Peyer's patch (tissue), 4 donors: ENCODE measurements around the gene CCDC201. TPM values are rescaled to one million over a fixed set of nuclear protein-coding genes. Genes with fewer than 3 reads are reported as not detected.

Experiments
- DNase-seq, 3 donors: peaks; one replicate each; pipeline ENCODE4 v3.0.0-alpha.2; 2017 to 2019
- H3K27ac ChIP-seq, 4 donors: fragments of 200-600 bp; sonication (generic); one replicate each; pipeline ENCODE4 v1.5.1; 2016 to 2019
- H3K27me3 ChIP-seq, 2 donors: fragments of 200-600 bp; sonication (generic); one replicate each; pipeline ENCODE4 v1.5.1; 2019
- H3K36me3 ChIP-seq, 3 donors: fragments of 200-600 bp; sonication (generic); one replicate each; pipeline ENCODE4 v1.5.1; 2016 to 2019
- H3K4me1 ChIP-seq, 4 donors: fragments of 200-600 bp; sonication (generic); one replicate each; pipeline ENCODE4 v1.5.1; 2016 to 2019
- H3K4me3 ChIP-seq, 4 donors: fragments of 200-600 bp; sonication (generic); 1 replicate in 3 of 4; 2 replicates in 1 of 4; pipeline ENCODE4 v1.5.1; 2016 to 2019; ENCODE audit warnings: mild to moderate bottlenecking in 1 of 4
- H3K9me3 ChIP-seq, 4 donors: fragments of 200-600 bp; sonication (generic); one replicate each; pipeline ENCODE4 v1.5.1; 2016 to 2019; ENCODE audit warnings: mild to moderate bottlenecking in 1 of 4
- CTCF ChIP-seq, 6 experiments: fragments of 450-650 bp in 4 of 6; fragments of 200-600 bp in 2 of 6; sonication (generic) in 1 of 6; IDR thresholded peaks; one replicate each; pipeline ENCODE4 v1.5.1; 2017 to 2019; ENCODE audit warnings: antibody characterized with exemption in 6 of 6, mild to moderate bottlenecking in 3 of 6, moderate library complexity in 1 of 6
- POLR2A ChIP-seq, 2 donors: fragments of 450-650 bp; IDR thresholded peaks; one replicate each; pipeline ENCODE4 v1.5.1; 2017; ENCODE audit warnings: antibody characterized with exemption in 2 of 2, mild to moderate bottlenecking in 2 of 2, moderate library complexity in 2 of 2
- total RNA-seq, 4 donors: library from RNA; depleted of rRNA; stranded (reverse); fragments of >200 nt; gene quantifications; one replicate each; pipeline ENCODE4 v1.1.0, GENCODE V29; 2016

Gene CCDC201
- total RNA-seq, 4 donors from 2014 or later = not detected

GRCh38 chr7:45890125-45890901 lies 17.4 kb upstream of the CCDC201 start:
- Histone ChIP-seq H3K4me1 (peaks cover 0 to 13% (median 0%) of the 10 kb centered on the region in 4 donors), H3K9me3 (no peaks in the 10 kb centered on the region), H3K27ac (no peak overlapping the region), H3K4me3 (no peak overlapping the region), H3K36me3 (no peaks in the 10 kb centered on the region), H3K27me3 (peaks cover 0 to 5% of the 10 kb centered on the region in 2 donors)
- no peak for TF ChIP-seq CTCF (IDR thresholded peaks at IDR 0.05)
- TF ChIP-seq POLR2A (IDR thresholded peaks at IDR 0.05) = no peak
- no peak for DNase-seq

GRCh38 chr7:45889367-45890067 lies 16.6 kb upstream of the CCDC201 start:
- H3K4me1 ChIP-seq = peaks cover 0 to 13% (median 0%) of the 10 kb centered on the region in 4 donors
- H3K27ac ChIP-seq = no peak overlapping the region
- H3K27me3 ChIP-seq = peaks cover 0 to 5% of the 10 kb centered on the region in 2 donors
- no peaks in the 10 kb centered on the region for H3K36me3 ChIP-seq
- no peak for TF ChIP-seq POLR2A (IDR thresholded peaks at IDR 0.05)
- TF ChIP-seq CTCF (IDR thresholded peaks at IDR 0.05) = no peak
- peak overlapping the region in 1 of 4 donors; percentile 35 for H3K4me3 ChIP-seq
- DNase-seq = no peak
- H3K9me3 ChIP-seq = no peaks in the 10 kb centered on the region

GRCh38 chr7:45888993-45889366 lies 16.1 kb upstream of the CCDC201 start:
- H3K4me3 ChIP-seq = peak overlapping the region in 2 of 4 donors; percentile 35 to 36
- H3K27ac ChIP-seq = no peak overlapping the region
- no peaks in the 10 kb centered on the region for H3K36me3 ChIP-seq
- H3K27me3 ChIP-seq = peaks cover 0 to 5% of the 10 kb centered on the region in 2 donors
- no peaks in the 10 kb centered on the region for H3K9me3 ChIP-seq
- DNase-seq = no peak
- H3K4me1 ChIP-seq = peaks cover 0 to 13% (median 0%) of the 10 kb centered on the region in 4 donors
- TF ChIP-seq CTCF (IDR thresholded peaks at IDR 0.05) = no peak
- no peak for TF ChIP-seq POLR2A (IDR thresholded peaks at IDR 0.05)

- H3K4me1 ChIP-seq = peaks cover 0 to 13% (median 0%) of the 10 kb centered on the region in 4 donors
- no peak for DNase-seq
- H3K27ac ChIP-seq = no peak within 1 kb of the TSS
- H3K27me3 ChIP-seq = peaks cover 0 to 5% of the 10 kb centered on the region in 2 donors
- TF ChIP-seq CTCF (IDR thresholded peaks at IDR 0.05) (no peak), POLR2A (IDR thresholded peaks at IDR 0.05) (no peak)
- H3K36me3 ChIP-seq = no peaks in the 10 kb centered on the region
- H3K4me3 ChIP-seq = peak within 1 kb of the TSS in 2 of 4 donors; percentile 35 to 36
- H3K9me3 ChIP-seq = no peaks in the 10 kb centered on the region
These were observed 15.5 kb upstream of the CCDC201 start, which contains the start of gene IGFBP1 for GRCh38 chr7:45888185-45888992. Gene IGFBP1 (plus strand): TSS chr7:45888488. CDS start chr7:45888653, 165 bp downstream.

- Histone ChIP-seq H3K9me3 (no peaks in the 10 kb centered on the region), H3K4me1 (peaks cover 0 to 13% (median 0%) of the 10 kb centered on the region in 4 donors), H3K4me3 (no peak overlapping the region), H3K36me3 (no peaks in the 10 kb centered on the region), H3K27ac (no peak overlapping the region), H3K27me3 (peaks cover 0 to 5% of the 10 kb centered on the region in 2 donors)
- no peak for TF ChIP-seq POLR2A (IDR thresholded peaks at IDR 0.05)
- TF ChIP-seq CTCF (IDR thresholded peaks at IDR 0.05) = no peak
- DNase-seq = no peak
These were observed 14.2 kb upstream of the CCDC201 start for GRCh38 chr7:45886931-45887667.
